CD4-positive, alpha-beta T cell treated with Interleukin-2 at 100 ng/mL for 4 hours (primary cell): ENCODE results near the gene ALAD.
"Not testable (repeated sequence)": the region's sequence is repeated elsewhere in the genome, so short reads cannot be mapped to it uniquely, and the experiment has no call there.

Experiments used
- DNase-seq: peaks from one replicate; pipeline ENCODE4 v3.0.0-alpha.2; 2020; ENCODE audit warnings: low spot score

ALAD gene

DNA sequence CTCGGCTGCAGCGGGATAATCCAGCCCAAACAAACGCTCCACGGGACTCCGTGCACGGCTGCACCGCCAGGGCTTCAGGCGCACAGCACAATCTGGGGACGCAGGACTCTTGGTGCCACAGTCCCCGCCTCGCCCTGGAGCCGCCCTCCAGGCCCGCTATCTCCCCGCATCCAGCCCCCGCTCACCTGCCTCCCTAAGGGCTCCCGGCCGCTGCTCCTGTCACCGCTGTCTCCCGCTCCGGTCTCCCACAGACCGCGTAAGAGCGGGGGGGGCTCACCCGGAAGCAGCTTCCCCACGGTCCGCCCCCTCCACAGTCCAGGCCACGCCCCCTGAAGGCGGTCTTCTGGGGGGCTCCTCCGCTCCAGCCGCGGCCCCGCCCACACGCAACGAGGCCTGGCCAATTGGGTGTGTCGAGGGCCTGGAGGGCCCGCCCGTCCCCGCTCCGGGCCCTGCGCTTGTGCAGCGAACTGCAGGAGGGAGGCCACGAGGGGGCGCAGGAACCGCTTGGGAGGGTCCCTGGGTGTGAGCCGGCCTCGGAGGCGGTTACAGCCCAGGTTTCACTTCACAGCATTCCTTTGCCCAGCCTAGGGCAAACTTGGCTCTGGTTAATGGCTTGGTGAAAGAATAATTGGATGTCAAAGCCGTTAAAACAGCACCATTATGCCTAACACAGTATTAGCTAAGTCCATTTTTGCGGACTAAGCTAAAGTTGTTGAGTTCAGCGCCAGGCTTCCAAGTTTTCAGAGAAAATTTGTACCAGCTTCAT, at the start of gene ALAD:
Gene ALAD (minus strand): TSS at position 258 of the 766 bp plus-strand sequence. CDS start 7,725 bp downstream, outside the sequence.
- DNase-seq, result peak; percentile 99

DNA sequence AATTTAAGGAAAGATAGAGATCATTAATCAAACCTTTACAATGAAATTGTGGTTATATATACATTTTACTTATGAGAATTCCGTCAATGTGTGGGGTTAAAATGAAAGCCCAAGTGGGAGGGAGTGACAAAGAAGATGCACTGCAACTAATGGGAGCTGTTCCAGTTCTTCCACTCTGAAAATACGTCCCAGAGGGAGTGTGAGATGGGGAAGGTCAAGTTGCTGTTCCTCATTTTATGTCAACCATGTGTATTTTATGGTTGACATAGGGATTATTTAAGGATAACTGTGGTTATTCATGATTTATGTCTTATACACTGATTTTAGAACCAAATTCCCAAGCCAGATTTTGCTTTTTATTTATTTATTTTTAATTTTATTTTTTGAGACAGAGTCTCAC, 48.3 kb upstream of the ALAD start:
- DNase-seq, result no peak

DNA sequence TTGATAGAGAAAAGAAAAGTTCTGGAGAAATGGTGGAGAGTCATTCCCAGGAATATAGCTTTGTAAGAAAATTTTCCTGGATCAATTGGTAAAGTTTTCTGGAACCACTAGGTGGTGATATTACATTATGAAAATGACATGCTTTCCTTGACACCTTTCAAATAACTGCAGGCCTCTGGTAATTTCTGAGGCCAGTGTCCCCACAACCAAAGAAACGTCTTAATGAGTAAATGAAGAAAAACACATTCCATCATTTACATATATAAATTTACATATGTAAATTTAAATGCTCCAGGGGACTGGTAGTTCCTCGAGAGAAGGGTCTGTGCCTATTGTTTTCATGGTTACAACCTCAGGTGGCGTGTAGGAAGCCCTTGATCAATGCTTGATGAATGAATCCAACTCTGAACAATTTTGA, 45.2 kb upstream of the ALAD start:
- DNase-seq, result peak; percentile 46

DNA sequence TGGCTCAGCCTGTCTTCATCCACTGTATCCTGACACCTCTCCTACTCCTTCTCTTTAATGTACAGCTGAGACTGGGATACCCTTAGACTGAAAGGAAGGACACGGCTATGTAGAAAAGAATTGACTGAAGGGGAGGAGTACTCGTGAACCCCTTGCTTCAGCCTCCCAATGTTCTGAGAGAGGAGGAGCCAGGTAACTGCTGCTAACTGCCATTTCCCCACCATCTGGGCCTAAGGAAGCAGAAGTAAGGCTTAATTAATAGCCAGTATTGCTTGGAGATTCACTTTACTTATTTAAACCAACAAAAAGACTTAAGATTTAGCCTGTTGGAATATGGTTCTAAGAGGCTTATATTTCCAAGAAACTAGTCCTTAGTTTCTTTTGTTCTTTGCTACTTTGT, 43.7 kb upstream of the ALAD start:
- no peak for DNase-seq

DNA sequence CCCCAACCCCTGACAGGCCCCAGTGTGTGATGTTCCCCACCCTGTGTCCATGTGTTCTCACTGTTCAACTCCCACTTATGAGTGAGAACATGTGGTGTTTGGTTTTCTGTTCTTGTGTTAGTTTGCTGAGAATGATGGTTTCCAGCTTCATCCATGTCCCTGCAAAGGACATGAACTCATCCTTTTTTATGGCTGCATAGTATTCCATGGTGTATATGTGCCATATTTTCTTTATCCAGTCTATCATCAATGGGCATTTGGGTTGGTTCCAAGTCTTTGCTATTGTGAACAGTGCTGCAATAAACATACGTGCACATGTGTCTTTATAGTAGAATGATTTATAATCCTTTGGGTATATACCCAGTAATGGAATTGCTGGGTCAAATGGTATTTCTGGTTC, 36.6 kb upstream of the ALAD start:
- DNase-seq, result not testable (repeated sequence)

DNA sequence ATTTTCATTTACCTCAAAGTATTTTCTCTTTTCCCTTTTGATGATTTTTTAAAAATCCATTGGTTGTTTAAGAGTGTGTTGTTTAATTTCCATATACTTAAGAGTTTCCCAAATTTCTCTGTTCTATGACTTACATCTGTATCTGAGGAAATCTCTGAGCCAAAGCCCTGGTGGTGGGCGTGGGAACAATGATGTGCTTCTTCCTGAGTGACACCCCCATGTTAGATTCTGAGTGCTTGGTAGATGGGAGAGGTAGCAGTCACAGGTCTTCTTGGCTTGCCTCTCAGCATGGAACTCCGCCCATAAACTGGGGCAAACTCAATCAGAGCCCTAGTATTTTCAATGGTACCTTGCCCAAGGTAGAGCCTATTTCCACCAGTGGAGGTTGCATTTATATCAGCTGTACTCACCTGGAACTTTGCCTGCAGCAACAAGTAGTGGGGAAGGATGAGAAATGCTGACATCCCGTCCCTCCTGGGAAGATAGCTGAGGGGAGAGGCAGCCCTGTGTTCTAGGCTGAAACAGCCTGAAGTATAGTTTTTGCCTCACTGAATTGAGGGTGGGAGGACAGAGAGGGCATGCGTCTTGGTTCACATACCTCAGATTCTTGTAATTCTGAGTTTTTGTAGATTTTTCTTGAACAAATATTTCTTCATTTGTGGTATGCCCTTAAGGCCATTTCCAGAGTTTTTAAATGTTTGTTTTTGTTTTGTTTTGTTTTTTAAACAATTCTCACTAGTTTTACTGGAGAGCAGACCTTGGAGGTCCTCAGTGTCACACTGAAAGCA, 35.8 kb upstream of the ALAD start:
- no peak for DNase-seq

DNA sequence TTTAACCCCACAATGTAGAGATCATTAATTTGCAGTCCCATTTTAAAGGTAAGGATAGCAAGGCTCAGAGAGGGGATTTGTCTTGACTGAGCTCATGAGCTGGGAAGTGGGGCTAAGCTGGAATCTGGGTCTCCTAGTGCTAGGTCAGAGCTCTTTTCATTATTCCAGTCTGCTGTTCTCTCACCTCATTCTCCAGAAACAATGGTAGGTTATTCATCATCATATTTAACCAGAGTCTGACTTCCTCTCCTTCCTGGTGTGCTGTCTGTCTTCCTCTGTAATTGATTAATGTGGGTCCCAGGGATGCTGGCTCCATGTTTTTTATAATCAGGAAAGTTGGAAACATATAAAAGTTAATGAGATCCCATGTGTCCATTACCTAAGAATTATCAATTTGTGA, 30.1 kb upstream of the ALAD start:
- DNase-seq, result no peak

DNA sequence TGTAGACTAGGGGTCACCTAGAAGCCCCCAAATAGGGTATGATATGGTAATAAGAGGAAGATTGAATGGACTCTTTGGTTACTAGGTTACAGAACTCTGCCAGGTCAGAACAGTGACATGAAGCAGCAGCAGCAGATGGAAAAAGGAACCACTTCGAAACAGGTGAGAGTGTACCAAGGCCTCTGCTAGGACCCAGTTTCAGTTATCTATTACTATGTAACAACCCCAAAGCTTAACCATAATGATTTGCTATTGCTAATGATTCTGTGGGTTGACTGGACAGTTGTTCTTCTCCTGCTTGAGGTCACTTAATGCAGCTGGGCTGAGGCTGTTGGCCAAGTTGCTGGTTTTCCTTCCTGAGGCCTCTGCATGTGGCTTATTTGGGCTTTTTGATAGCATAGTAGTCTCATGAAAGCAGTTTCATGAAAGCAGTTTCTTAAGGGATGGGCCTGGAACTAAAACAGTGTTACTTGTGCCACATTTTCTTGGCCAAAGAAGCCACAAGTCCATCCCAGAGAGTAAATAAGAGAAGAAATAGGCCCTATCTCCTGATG, 27.1 kb upstream of the ALAD start:
- no peak for DNase-seq

DNA sequence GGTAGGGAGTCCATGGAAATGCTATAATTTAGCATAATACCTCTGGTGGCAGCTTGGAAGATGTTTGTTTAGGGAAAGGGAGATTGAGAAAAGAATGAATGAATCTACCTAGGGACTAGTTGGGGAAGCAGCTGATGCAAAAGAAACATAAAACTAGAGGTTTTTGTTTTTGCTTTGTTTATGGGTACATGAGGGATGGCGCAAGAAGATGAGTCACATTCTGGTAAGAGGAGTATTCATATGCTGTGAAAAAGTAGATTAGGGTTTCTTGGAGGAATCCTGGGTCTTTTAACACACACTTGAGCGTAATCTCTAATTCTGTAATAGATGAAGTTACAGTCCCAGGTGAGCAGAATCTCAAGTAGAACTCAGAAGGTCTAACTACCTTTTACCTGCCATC, 26.5 kb upstream of the ALAD start:
- no peak for DNase-seq

DNA sequence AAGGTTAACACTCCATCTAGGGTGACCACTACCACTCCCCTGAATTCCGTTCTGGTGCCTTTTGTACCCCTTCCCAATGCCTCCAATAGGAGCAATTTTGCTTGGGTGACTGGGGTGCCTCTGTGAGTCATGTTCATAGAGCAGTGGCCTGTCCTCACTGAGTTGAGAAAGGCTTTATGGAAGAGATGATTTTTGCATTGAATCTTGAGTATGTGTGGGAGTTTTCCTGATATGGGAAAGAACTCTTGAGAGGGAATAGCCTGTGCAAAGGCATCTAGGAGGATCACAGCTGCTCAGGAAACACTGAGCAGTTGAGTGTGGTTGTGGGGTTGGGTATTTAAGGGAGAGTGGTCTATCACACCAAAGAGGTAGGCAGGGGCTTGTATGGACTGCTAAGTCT, 25.6 kb upstream of the ALAD start:
- DNase-seq, result no peak

DNA sequence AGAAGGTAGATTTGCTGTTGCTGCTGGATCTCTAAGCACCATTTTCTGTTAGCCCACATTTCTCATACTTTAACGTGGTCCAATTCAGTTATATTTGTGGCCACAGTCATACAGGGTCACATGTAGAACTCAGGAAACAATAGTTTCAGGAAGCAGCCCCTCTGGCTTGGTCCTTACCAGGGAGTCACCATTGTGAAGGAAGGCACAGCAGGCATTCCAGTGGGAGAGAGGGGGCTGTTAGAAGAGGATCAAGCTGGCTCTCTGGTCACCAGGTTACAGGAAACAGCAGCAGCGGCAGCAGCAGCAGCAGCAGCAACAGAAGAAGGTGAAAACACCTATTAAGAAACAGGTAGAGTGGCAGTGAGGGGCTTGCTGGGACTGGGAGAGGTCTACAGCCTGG, 24.0 kb upstream of the ALAD start:
- no peak for DNase-seq

DNA sequence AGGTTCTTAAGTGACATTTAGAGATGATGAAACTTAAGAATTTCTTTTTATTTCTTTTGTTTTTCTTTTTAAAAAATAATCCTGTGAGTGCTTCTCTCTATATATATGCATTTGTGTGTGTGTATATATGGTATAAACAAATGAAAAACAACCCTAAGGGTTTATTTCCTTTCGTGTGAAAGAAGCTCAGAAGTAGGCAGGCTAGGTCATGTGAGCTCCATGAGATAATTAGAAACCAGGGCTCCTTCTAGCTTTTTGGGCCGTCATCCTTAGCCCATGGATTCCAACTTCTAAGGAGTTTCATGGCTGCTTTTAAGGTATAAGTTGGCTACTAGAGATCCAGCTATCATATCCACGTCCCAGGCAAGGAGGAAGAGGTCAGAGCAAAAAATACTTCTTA, 20.6 kb upstream of the ALAD start:
- no peak for DNase-seq

DNA sequence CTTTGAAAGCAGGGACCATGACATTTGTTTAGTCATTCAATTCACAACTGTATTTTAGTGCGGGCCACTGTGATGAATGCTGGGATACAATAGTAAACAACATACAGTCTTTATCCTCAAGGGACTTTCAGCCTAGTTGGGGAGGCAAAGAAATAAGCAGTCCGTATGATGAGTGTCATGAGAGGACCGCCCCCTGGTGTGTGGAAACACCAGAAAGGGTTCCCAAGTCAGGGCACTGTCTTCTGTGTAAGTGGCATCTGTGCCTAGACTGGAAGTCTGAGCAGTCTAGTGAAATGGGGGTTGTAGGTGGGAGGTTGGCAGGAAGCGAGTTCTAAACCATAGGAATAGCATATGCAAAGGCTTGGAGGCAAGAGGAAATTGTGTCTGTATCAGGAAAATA, 16.3 kb upstream of the ALAD start:
- DNase-seq, result no peak

DNA sequence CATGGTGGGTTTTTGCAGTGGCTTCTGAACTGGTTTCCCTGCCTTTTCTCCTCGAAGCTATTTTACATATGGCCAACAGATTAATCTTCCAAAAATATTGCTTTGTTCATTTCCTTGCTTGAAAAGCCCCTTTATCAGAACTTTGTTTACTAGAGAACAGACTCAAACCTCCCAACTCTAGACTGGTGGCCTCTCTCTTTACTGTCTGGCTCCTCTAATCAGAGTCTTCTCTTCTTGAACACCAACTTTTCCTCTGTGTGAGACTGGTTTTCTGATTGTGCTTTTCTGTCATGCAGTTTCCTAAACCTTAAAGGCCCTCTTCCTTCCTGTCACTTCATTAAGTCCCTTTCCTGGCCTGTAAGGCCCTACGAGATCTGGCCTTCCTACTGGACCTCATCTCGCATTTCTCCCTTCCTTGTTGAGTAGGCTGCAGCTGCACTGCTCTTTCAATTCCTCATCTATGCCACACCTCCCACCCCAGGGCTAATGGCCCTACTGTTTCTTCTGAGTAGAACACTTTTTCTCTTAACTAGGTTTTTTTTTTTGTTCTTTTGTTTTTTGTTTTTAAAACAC, 15.2 kb upstream of the ALAD start:
- no peak for DNase-seq

DNA sequence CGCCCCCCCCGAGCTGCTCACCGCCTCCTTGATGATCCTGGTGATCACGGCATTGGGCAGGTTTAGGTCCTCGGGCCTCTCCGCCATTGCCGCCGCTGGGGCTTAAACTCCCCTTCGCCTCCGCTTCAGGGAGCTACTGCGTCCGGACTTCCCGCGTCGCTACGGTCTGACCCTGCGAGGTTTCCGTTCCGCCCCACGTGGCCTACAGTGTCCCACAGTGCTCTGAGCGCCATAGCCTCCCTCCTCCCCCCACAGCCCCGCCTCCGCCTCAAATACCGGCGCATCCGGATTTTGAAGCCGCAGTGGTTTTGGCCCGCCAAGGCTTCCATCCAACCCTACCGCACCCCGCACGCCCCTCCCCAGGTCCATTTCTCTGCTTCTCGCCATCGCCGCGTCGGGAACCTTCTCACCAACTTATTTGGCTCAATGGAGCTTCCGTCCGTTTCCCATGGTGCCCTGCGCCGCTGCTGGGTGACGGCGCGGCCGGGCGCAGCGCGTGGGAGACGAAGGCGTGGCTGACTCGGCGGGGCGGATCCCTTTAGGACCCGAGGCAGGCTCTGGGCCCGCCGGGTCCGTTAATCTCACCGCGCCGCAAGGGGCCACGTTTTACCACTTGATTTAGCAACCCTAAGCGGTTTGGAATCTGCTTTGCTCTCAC, 9.3 kb upstream of the ALAD start, which contains the start of the genes C9orf43 and POLE3:
Gene C9orf43 (plus strand): TSS at position 541 of the 658 bp plus-strand sequence. CDS start 2,747 bp downstream, outside the sequence.
Gene POLE3 (minus strand): TSS at position 469 of the 658 bp plus-strand sequence. CDS start 382 bp downstream, at position 87.
- DNase-seq, result peak; percentile 93

DNA sequence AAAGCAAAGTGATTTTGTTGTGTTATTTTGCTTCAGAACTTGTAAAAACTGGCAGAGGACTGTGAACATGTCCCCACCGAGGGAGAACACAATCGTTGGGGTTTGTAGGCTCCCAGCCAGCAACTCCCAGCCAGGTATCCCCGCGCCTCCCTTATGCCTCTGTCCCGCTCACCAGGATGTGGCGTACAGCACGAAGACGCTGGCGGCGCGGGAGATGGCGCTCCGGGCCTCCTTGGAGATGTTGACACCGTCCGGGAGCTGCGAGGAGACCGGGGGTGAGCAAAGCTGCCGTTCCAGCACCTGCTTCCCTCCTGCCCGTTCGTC, 8.8 kb upstream of the ALAD start:
- no peak for DNase-seq

DNA sequence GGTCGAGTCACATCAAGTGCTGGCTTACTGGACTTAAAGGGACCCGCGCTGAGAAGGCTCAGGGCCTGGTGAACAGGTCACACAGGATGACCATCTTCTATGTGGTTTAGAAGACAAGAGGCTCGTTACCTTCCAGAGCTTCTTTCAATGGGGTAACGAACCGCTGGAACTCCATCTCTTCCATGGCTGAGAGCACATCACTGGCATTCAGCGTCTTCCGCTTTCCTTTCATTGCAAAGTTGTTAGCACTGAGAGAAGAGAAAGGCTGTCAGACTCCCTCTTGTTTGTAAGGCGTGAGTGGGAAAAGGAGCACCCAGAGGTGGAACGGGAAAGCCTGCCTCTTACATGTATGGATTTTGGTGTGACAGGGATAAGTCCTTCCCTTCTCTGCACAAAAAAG, 8.4 kb upstream of the ALAD start:
- no peak for DNase-seq

DNA sequence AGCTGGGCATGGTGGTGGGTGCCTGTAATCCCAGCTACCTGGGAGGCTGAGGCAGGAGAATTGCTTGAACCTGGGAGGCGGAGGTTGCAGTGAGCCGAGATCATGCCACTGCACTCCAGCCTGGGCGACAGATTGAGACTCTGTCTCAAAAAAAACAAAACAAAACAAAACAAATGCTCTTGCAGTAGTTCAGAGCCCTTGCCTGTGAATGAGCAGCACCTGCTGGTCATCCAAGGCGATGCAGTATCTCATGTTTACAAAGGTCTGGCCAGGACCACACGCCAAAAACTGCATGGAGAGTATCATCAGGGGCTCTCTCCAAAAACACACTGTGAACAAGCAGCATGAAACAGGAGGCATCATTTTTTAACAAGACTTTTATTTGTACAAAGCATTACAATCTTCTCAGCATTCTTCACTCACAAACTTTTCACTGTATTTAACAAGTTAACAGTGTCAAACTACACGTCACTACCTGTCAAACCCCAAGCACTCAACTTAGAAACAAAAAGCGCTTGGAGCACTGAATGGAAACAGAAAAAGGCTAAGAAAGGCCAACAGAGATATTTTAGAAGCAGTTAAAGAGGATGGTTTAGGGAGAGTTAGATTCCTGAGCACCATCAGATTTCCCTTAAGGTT, 5.9 kb upstream of the ALAD start:
- DNase-seq, result peak; percentile 70

DNA sequence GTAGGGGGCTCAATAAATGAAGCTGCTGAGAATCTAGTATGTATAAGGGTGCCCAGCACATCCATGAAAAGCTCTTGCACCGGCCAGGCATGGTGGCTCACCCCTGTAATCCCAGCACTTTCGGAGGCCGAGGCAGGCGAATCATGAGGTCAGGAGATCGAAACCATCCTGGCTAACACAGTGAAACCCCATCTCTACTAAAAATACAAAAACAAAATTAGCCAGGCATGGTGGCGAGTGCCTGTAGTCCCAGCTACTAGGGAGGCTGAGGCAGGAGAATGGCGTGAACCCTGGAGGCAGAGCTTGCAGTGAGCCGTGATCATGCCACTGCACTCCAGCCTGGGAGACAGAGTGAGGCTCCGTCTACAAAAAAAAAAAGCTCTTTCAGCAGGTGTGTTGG, 5.3 kb upstream of the ALAD start:
- not testable (repeated sequence) for DNase-seq

DNA sequence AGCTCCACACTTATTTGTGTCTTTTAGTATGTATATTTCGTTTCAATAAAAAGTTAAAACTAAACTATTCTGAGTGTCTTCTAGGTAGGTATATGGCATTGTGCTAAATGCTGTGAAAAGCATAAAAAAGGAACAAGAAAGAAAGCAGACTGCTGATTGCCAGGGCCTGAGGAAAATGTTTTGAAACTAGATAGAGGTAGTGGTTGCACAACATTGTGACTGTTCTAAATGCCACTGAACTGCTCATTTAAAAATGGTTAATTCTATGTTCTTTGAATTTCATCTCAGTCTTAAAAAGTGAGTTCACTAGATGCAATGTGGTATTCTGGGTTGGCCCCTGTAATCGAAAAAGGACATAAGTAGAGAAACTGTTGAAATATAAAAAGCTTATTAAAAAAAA, 2.6 kb upstream of the ALAD start:
- DNase-seq, result no peak

DNA sequence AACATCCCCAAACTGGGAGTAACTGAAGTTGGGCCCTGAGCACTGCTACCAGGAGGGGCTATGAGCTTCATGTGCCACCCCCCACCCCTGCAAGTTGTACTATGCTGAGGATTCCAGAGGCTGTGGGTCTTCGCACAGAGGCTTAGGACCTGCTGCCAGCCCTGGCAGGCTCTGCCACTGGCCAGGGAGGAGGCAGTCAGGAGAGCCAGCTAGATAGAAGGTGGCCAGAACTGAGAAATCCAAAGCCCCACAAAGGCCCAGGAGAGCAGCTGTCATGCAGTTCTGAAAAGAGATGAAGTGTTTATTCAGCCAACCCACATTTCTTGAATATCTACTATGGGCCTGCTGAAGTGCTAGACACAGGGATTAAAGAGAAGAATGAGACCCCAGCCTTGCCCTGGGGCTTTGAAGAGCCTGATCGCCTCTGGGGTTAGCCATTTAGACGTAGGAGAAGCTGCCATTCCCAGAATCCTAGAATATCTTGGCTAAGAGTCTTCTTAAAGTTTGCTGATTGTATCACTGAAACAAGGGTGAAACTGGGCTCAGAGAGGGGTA, 1.4 kb downstream of the ALAD start:
- no peak for DNase-seq
